Lower leg skin (tissue), 4 donors: Measurements from ENCODE around the gene TRAPPC2B. TPM values are rescaled to one million over a fixed set of nuclear protein-coding genes. Genes with fewer than 3 reads are reported as not detected.

Experiments used
- DNase-seq, 2 donors: peaks; one replicate each; pipeline ENCODE4 v3.0.0-alpha.2; 2019; ENCODE audit warnings: low spot score in 2 of 2
- H3K4me3 ChIP-seq: fragments of 200-600 bp; sonication (generic); 2 replicates; pipeline ENCODE4 v1.5.1; 2017; ENCODE audit warnings: mild to moderate bottlenecking, low read depth; ENCODE audit not compliant: poor library complexity, severe bottlenecking
- POLR2A ChIP-seq, 2 donors: fragments of 450-650 bp; IDR thresholded peaks; one replicate each; pipeline ENCODE4 v1.6.1; 2016 to 2017; ENCODE audit warnings: antibody characterized with exemption in 2 of 2, mild to moderate bottlenecking in 1 of 2, moderate library complexity in 1 of 2
- WGBS, 2 donors: methylation state at CpG; one replicate each; pipeline ENCODE4 v1.1.5; 2018; 5-methylcytosine and 5-hydroxymethylcytosine counted together
- intact Hi-C: fragments of 100-400 bp; cut with DNase I; formaldehyde crosslinking; loops from one replicate; pipeline ENCODE4 v1.15.0; 2023; ENCODE audit warnings: low total_unique reads
- total RNA-seq, 4 donors: library from RNA; depleted of rRNA; stranded (reverse); fragments of >200 nt; gene quantifications; one replicate each; pipeline ENCODE4 v1.1.0, GENCODE V29; 2016
- TF ChIP-seq, protein P1 (sequence below), 3 donors: fragments of 450-650 bp; IDR thresholded peaks; one replicate each; pipeline ENCODE4 v1.5.1; 2016; ENCODE audit warnings: antibody characterized with exemption in 3 of 3, mild to moderate bottlenecking in 3 of 3, moderate library complexity in 2 of 3

Gene TRAPPC2B
- total RNA-seq, 4 donors from 2014 or later, result 11.3 to 20.1 (median 19.5) TPM

DNA sequence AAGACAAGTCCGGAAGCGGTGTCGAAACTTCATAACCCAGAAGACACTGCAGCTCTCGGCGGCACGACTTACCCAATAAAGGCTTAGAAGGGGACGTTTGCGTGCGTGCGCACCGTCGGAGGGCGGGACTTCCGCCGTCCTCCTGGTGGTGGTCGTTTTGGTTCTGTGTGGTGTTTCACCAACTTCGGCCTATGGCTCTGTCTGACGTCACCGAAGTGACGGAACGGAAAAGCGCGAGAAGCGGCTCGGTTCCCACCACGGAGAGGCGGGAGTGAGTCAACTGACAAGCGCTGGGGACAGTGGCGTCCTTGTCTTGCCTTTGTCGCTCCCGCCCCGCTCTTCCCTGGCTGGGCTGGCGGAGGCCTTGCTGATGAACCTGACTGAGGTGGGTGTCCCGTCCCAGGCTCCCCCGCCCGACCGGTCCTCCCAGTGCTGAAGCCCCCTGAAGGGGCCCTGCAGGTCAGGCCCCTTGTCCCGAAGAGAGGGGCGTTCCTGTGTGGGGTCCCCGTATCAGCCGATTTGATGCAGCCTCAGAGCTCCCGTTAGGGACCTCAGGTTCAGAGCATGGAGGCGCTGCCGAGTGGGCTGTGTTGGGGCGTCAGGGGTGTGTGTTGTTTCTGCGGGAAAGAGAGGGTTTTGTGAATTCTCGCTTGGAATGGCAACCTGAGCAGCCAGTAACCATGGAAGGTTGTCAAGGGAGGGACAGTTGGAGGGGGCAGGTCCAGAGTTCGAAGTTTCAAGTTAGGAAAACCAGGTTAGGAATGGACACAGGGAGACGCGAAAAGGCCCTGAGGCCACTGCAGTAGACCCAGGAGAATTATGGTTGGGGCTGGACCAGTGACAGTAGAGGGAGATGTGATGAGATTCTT lies 26.6 kb downstream of the TRAPPC2B start, which contains the start of gene ZNF548:
ZNF548 (plus strand) TSS at position 125 of the 869 bp plus-strand sequence; CDS start at position 371, 246 bp downstream.
- peak; percentile 97 to 99 for DNase-seq
- peak within 1 kb of the TSS; percentile 85 for H3K4me3 ChIP-seq
- intact Hi-C loops, result no loop called here
- WGBS, 2 donors, result 0 to 1% methylated on average over 42 to 49 of the region's 50 CpGs
- TF ChIP-seq, protein P1, sequence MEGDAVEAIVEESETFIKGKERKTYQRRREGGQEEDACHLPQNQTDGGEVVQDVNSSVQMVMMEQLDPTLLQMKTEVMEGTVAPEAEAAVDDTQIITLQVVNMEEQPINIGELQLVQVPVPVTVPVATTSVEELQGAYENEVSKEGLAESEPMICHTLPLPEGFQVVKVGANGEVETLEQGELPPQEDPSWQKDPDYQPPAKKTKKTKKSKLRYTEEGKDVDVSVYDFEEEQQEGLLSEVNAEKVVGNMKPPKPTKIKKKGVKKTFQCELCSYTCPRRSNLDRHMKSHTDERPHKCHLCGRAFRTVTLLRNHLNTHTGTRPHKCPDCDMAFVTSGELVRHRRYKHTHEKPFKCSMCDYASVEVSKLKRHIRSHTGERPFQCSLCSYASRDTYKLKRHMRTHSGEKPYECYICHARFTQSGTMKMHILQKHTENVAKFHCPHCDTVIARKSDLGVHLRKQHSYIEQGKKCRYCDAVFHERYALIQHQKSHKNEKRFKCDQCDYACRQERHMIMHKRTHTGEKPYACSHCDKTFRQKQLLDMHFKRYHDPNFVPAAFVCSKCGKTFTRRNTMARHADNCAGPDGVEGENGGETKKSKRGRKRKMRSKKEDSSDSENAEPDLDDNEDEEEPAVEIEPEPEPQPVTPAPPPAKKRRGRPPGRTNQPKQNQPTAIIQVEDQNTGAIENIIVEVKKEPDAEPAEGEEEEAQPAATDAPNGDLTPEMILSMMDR (IDR thresholded peaks at IDR 0.05), result no peak
- no peak for TF ChIP-seq POLR2A (IDR thresholded peaks at IDR 0.05)

- intact Hi-C loops, result no loop called here
- no peak overlapping the region for H3K4me3 ChIP-seq
- TF ChIP-seq, protein P1 (IDR thresholded peaks at IDR 0.05), result no peak
- no peak for TF ChIP-seq POLR2A (IDR thresholded peaks at IDR 0.05)
- no peak for DNase-seq
- WGBS, 2 donors, result 84 to 87% methylated on average over 5 of the region's 5 CpGs
These were observed 32.4 kb downstream of the TRAPPC2B start for GRCh38 chr19:57395710-57396109.

DNA sequence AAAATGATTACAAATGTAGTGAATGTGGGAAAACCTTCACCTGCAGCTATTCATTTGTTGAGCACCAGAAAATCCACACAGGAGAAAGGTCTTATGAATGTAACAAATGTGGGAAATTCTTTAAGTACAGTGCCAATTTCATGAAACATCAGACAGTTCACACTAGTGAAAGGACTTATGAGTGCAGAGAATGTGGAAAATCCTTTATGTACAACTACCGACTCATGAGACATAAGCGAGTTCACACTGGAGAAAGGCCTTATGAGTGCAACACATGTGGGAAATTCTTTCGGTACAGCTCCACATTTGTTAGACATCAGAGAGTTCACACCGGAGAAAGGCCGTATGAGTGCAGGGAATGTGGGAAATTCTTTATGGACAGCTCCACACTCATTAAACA lies 35.5 kb downstream of the TRAPPC2B start:
- 96% methylated on average over 5 of the region's 5 CpGs for WGBS, 2 donors
- H3K4me3 ChIP-seq, result no peak overlapping the region
- intact Hi-C loops, result no loop called here
- TF ChIP-seq POLR2A (IDR thresholded peaks at IDR 0.05), result no peak
- TF ChIP-seq, protein P1 (IDR thresholded peaks at IDR 0.05), result no peak
- DNase-seq, result no peak

GRCh38 chr19:57403737-57404563 lies 40.6 kb downstream of the TRAPPC2B start:
- DNase-seq, result no peak
- no peak overlapping the region for H3K4me3 ChIP-seq
- TF ChIP-seq, protein P1 (IDR thresholded peaks at IDR 0.05), result no peak
- no peak for TF ChIP-seq POLR2A (IDR thresholded peaks at IDR 0.05)
- intact Hi-C loops, result loop anchor here (10.0 kb wide), 1 partner anchor 751 kb away; the partner anchor contains the start of gene ZNF329
- 94 to 95% methylated on average over 9 of the region's 9 CpGs for WGBS, 2 donors

DNA sequence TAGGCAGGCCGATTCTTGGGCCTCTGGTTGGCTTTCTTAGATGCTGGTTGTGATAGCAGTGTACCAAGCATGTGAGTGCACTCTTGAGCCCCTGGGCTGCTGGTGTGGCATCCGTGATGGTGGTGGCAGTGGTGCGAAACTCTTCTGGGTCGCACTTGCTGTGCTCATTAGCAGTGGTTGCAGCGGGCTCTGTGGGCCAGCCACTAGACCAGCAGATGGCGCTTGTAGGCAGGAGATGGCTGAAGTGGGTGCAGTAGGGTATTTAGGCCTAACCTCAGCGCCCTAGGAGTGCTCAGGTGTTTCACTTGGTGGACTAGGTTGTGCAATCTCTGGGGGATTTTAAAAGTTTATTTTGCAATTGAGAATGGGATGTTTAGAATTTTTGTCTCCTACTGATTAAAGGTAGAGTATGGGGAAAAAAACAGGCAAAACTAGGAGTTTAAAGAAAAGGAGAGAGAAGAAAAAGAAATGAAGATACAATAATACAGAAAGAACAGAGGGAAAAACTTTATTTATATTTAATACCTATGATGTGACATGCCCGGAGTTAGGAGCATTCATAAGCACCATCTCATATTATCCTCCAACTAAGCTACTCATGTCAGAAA lies 43.3 kb downstream of the TRAPPC2B start:
- 11 to 12% methylated on average over 4 to 7 of the region's 8 CpGs for WGBS, 2 donors
- H3K4me3 ChIP-seq, result no peak overlapping the region
- DNase-seq, result peak in 1 of 2 donors; percentile 29
- intact Hi-C loops, result loop anchor here (10.0 kb wide), 1 partner anchor 748 kb away; the partner anchor contains the start of gene ZNF329
- TF ChIP-seq POLR2A (IDR thresholded peaks at IDR 0.05), result no peak
- TF ChIP-seq, protein P1 (IDR thresholded peaks at IDR 0.05), result no peak
